ENCODE measurements around the gene PRF1. TPM values are rescaled to one million over a fixed set of nuclear protein-coding genes. Genes with fewer than 3 reads are reported as not detected.

Gene PRF1
- total RNA-seq, 1 donor from 2014 or later: not detected

GRCh38 chr10:70599791-70600190 lies 2.8 kb downstream of the PRF1 start:
- Mint-ChIP-seq H3K4me3 (ENCODE audit: unreplicated experiment) (no peak overlapping the region), H3K4me1 (ENCODE audit: unreplicated experiment) (no peaks in the 10 kb centered on the region), H3K9me3 (ENCODE audit: unreplicated experiment) (no peaks in the 10 kb centered on the region), H3K36me3 (ENCODE audit: unreplicated experiment) (no peaks in the 10 kb centered on the region), H3K27ac (ENCODE audit: unreplicated experiment) (no peak overlapping the region), H3K27me3 (ENCODE audit: unreplicated experiment) (peaks cover 3% of the 10 kb centered on the region)
- no peak for TF ChIP-seq CTCF (IDR thresholded peaks at IDR 0.05)
- DNase-seq (ENCODE audit: extremely low spot score, unreplicated experiment): peak; percentile 73

GRCh38 chr10:70599319-70599718 lies 3.2 kb downstream of the PRF1 start:
- H3K4me3 Mint-ChIP-seq (ENCODE audit: unreplicated experiment): no peak overlapping the region
- H3K4me1 Mint-ChIP-seq (ENCODE audit: unreplicated experiment): no peaks in the 10 kb centered on the region
- H3K27me3 Mint-ChIP-seq (ENCODE audit: unreplicated experiment): peaks cover 6% of the 10 kb centered on the region
- no peak overlapping the region for H3K27ac Mint-ChIP-seq (ENCODE audit: unreplicated experiment)
- no peaks in the 10 kb centered on the region for H3K9me3 Mint-ChIP-seq (ENCODE audit: unreplicated experiment)
- H3K36me3 Mint-ChIP-seq (ENCODE audit: unreplicated experiment): no peaks in the 10 kb centered on the region
- TF ChIP-seq CTCF (IDR thresholded peaks at IDR 0.05): no peak
- no peak for DNase-seq (ENCODE audit: extremely low spot score, unreplicated experiment)

GRCh38 chr10:70598857-70599295 lies 3.7 kb downstream of the PRF1 start:
- Mint-ChIP-seq H3K4me3 (ENCODE audit: unreplicated experiment) (no peak overlapping the region), H3K27ac (ENCODE audit: unreplicated experiment) (no peak overlapping the region), H3K27me3 (ENCODE audit: unreplicated experiment) (peaks cover 6% of the 10 kb centered on the region), H3K9me3 (ENCODE audit: unreplicated experiment) (no peaks in the 10 kb centered on the region), H3K36me3 (ENCODE audit: unreplicated experiment) (no peaks in the 10 kb centered on the region), H3K4me1 (ENCODE audit: unreplicated experiment) (no peaks in the 10 kb centered on the region)
- no peak for DNase-seq (ENCODE audit: extremely low spot score, unreplicated experiment)
- TF ChIP-seq CTCF (IDR thresholded peaks at IDR 0.05): no peak

- Mint-ChIP-seq H3K9me3 (ENCODE audit: unreplicated experiment) (no peaks in the 10 kb centered on the region), H3K4me3 (ENCODE audit: unreplicated experiment) (no peak overlapping the region)
These were observed 4.4 kb downstream of the PRF1 start for GRCh38 chr10:70597856-70598815.

More at GRCh38 chr10:70597856-70598815, 4.4 kb downstream of the PRF1 start:
- no peak for TF ChIP-seq CTCF (IDR thresholded peaks at IDR 0.05)
- DNase-seq (ENCODE audit: extremely low spot score, unreplicated experiment): peak; percentile 78
- no peaks in the 10 kb centered on the region for H3K36me3 Mint-ChIP-seq (ENCODE audit: unreplicated experiment)
- no peak overlapping the region for H3K27ac Mint-ChIP-seq (ENCODE audit: unreplicated experiment)
- H3K27me3 Mint-ChIP-seq (ENCODE audit: unreplicated experiment): peaks cover 6% of the 10 kb centered on the region
- no peaks in the 10 kb centered on the region for H3K4me1 Mint-ChIP-seq (ENCODE audit: unreplicated experiment)
